Mesenteric fat pad (tissue), 1 donor: ENCODE measurements around the gene DYSF. TPM values are rescaled to one million over a fixed set of nuclear protein-coding genes. Genes with fewer than 3 reads are reported as not detected.

Experiments used
- DNase-seq: peaks from one replicate; pipeline ENCODE4 v3.0.0-alpha.2; 2020; ENCODE audit warnings: low spot score
- total RNA-seq: library from RNA; stranded (reverse); fragmentation: NEBNext Ultra II Directional; extraction: Animal tissue kit (Norgen Biotek cat#: 25700); gene quantifications from one replicate; pipeline ENCODE4 v1.2.1, GENCODE V29; 2021
- donor health status: DM: yes; HTN: yes; CAD: no.

Gene DYSF
- total RNA-seq, 1 donor from 2014 or later, result 54.1 TPM

GRCh38 chr2:71700041-71700657 lies 246.8 kb downstream of the DYSF start:
- peak; percentile 55 for DNase-seq

GRCh38 chr2:71700658-71701397 lies 247.5 kb downstream of the DYSF start:
- peak; percentile 90 for DNase-seq

- DNase-seq, result peak; percentile 84
These were observed 249.0 kb downstream of the DYSF start for GRCh38 chr2:71702071-71702970.

- DNase-seq, result peak; percentile 83
These were observed 249.9 kb downstream of the DYSF start for GRCh38 chr2:71702971-71703898.

GRCh38 chr2:71704131-71704561 lies 250.8 kb downstream of the DYSF start:
- DNase-seq, result peak; percentile 67

- DNase-seq, result peak; percentile 43
These were observed 251.3 kb downstream of the DYSF start for GRCh38 chr2:71704688-71705087.

- peak; percentile 81 for DNase-seq
These were observed 252.0 kb downstream of the DYSF start for GRCh38 chr2:71705171-71705960.

GRCh38 chr2:71706121-71706520 lies 252.8 kb downstream of the DYSF start:
- no peak for DNase-seq

GRCh38 chr2:71706836-71707235 lies 253.5 kb downstream of the DYSF start:
- no peak for DNase-seq

GRCh38 chr2:71710367-71711132 lies 257.2 kb downstream of the DYSF start:
- no peak for DNase-seq

- no peak for DNase-seq
These were observed 257.9 kb downstream of the DYSF start for GRCh38 chr2:71711133-71711855.

GRCh38 chr2:71712158-71712818 lies 258.9 kb downstream of the DYSF start:
- DNase-seq, result peak; percentile 43

- peak; percentile 74 for DNase-seq
These were observed 260.5 kb downstream of the DYSF start for GRCh38 chr2:71713581-71714580.

GRCh38 chr2:71714601-71715240 lies 261.4 kb downstream of the DYSF start:
- peak; percentile 62 for DNase-seq

- peak; percentile 68 for DNase-seq
These were observed 261.9 kb downstream of the DYSF start for GRCh38 chr2:71715241-71715750.
